ENCODE measurements around the gene VPS33A.

Gene VPS33A

DNA sequence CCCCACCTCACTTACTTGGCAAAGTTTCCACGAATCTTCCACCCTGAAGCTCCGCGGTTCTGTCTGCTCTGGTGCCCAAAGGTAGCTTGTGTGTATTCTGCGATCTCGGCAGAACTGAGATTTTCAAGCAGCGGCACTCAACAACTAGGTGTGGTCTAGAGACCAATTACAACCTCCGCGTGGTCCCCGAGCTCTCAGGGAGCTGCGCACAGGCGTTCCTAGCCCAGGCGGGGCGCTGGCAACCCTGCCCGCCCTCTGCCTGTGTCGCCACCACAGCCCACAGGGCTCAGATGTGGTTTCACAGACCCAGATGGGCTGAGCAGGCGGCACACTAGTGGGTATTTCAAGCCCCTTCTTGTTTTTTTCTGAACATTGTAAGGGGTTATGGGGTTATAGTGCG, 39.0 kb downstream of the VPS33A start:
- ChIA-PET CTCF (no interaction called here), POLR2A (ENCODE audit: low non-redundant PET) (no interaction called here)
- H3K27ac ChIP-seq = peak overlapping the region; percentile 92; the same call in 1 of the 2 replicates
- DNase-seq (ENCODE audit: low spot score) = no peak
- TF ChIP-seq, protein P1, sequence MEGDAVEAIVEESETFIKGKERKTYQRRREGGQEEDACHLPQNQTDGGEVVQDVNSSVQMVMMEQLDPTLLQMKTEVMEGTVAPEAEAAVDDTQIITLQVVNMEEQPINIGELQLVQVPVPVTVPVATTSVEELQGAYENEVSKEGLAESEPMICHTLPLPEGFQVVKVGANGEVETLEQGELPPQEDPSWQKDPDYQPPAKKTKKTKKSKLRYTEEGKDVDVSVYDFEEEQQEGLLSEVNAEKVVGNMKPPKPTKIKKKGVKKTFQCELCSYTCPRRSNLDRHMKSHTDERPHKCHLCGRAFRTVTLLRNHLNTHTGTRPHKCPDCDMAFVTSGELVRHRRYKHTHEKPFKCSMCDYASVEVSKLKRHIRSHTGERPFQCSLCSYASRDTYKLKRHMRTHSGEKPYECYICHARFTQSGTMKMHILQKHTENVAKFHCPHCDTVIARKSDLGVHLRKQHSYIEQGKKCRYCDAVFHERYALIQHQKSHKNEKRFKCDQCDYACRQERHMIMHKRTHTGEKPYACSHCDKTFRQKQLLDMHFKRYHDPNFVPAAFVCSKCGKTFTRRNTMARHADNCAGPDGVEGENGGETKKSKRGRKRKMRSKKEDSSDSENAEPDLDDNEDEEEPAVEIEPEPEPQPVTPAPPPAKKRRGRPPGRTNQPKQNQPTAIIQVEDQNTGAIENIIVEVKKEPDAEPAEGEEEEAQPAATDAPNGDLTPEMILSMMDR (conservative IDR thresholded peaks at IDR 0.05; ENCODE audit: low read depth) = no peak

DNA sequence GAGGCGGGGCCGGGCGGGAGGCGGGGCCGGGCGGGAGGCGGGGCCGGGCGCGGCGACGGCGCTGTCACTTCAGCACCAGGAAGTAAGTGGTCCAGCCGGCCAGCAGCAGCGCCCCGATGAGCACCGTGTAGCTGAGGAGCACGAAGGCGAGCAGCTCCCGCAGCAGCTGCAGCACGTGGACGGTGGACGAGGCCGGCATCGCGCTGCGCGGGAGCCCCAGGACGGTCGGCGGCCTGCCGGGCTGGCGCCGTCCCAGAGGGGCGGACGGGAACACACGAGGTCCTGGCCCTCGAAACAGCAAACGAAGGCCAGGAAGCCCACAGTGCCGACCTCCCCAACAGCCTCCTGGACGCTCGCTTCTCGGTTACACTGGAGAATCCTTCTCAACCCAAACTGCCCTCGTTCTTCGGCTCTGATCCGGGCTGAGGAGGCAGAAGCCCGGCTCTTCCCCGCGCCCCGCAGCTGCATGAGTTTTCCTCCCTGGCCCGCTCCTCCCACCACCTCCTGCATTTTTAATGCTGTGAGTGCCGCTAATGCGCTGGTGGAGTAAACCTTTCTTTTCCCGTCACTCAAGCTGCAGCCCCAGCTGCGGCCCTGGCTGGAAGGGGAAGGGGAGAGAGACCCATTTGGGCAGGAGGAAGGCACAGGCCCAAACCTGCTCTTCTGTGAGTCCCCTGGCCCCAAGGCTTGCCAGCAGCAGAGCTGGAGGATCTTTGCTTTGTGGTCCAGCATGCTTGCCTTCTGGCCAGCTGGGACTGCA, 39.7 kb downstream of the VPS33A start:
- H3K27ac ChIP-seq = peak overlapping the region; percentile 92
- no peak for DNase-seq (ENCODE audit: low spot score)
- ChIA-PET POLR2A (ENCODE audit: low non-redundant PET) (interaction anchor here (0.5 to 1.0 kb wide), 2 partner anchors 13 to 94 kb away, joined by 4 to 7 read pairs; no protein-coding TSS in a partner anchor), CTCF (no interaction called here)
- TF ChIP-seq, protein P1 (conservative IDR thresholded peaks at IDR 0.05; ENCODE audit: low read depth) = no peak

GRCh38 chr12:122225683-122226365, 40.5 kb downstream of the VPS33A start, which contains the start of gene DIABLO:
Gene DIABLO (minus strand): TSS chr12:122226052. CDS start chr12:122226014, 38 bp downstream.
- CTCF ChIA-PET = interaction anchor here (0.6 to 0.7 kb wide), 2 partner anchors 318 to 401 kb away, joined by 4 to 5 read pairs; no protein-coding TSS in a partner anchor
- peak within 1 kb of the TSS; percentile 92 for H3K27ac ChIP-seq
- TF ChIP-seq, protein P1 (conservative IDR thresholded peaks at IDR 0.05; ENCODE audit: low read depth) = no peak
- POLR2A ChIA-PET (ENCODE audit: low non-redundant PET) = interaction anchor here (0.5 to 1.0 kb wide), 2 partner anchors 14 to 93 kb away, joined by 4 to 7 read pairs; no protein-coding TSS in a partner anchor
- DNase-seq (ENCODE audit: low spot score) = peak; percentile 98

- CTCF ChIA-PET = no interaction called here
- TF ChIP-seq, protein P1 (conservative IDR thresholded peaks at IDR 0.05; ENCODE audit: low read depth) = no peak
Measured at GRCh38 chr12:122216445-122216844, 49.8 kb downstream of the VPS33A start.

GRCh38 chr12:122215771-122216170, 50.5 kb downstream of the VPS33A start:
- no peak overlapping the region for H3K27ac ChIP-seq
- ChIA-PET CTCF (interaction anchor here (0.6 to 0.7 kb wide), 2 partner anchors 22 to 159 kb away, joined by 3 to 8 read pairs; no protein-coding TSS in a partner anchor), POLR2A (ENCODE audit: low non-redundant PET) (interaction anchor here (0.6 kb wide), 1 partner anchor 215 kb away, joined by 3 read pairs; no protein-coding TSS in a partner anchor)
- DNase-seq (ENCODE audit: low spot score) = no peak
- TF ChIP-seq, protein P1 (conservative IDR thresholded peaks at IDR 0.05; ENCODE audit: low read depth) = no peak

More at GRCh38 chr12:122216445-122216844, 49.8 kb downstream of the VPS33A start:
- POLR2A ChIA-PET (ENCODE audit: low non-redundant PET) = interaction anchor here (0.5 kb wide), 1 partner anchor 22 kb away, joined by 3 read pairs; no protein-coding TSS in a partner anchor
- DNase-seq (ENCODE audit: low spot score) = no peak
- H3K27ac ChIP-seq = no peak overlapping the region

All from RWPE1 (cell line).